Neural progenitor cell (in vitro differentiated cells): ENCODE results near the gene LRP5.

Source experiments
- EZH2 ChIP-seq: fragments of 200-600 bp; sonication (generic); IDR thresholded peaks from 2 replicates; pipeline ENCODE4 v1.6.1; 2017; ENCODE audit warnings: antibody characterized with exemption, mild to moderate bottlenecking, moderate library complexity
- EZH2phosphoT487 ChIP-seq: fragments of 200-600 bp; sonication (generic); IDR thresholded peaks from 2 replicates; pipeline ENCODE4 v1.6.1; 2017; ENCODE audit warnings: antibody characterized with exemption
- TF ChIP-seq, protein P1 (sequence below): fragments of 200-600 bp; sonication (generic); IDR thresholded peaks from 2 replicates; pipeline ENCODE4 v1.5.1; 2017; ENCODE audit warnings: antibody characterized with exemption, mild to moderate bottlenecking

- TF ChIP-seq, protein P1, sequence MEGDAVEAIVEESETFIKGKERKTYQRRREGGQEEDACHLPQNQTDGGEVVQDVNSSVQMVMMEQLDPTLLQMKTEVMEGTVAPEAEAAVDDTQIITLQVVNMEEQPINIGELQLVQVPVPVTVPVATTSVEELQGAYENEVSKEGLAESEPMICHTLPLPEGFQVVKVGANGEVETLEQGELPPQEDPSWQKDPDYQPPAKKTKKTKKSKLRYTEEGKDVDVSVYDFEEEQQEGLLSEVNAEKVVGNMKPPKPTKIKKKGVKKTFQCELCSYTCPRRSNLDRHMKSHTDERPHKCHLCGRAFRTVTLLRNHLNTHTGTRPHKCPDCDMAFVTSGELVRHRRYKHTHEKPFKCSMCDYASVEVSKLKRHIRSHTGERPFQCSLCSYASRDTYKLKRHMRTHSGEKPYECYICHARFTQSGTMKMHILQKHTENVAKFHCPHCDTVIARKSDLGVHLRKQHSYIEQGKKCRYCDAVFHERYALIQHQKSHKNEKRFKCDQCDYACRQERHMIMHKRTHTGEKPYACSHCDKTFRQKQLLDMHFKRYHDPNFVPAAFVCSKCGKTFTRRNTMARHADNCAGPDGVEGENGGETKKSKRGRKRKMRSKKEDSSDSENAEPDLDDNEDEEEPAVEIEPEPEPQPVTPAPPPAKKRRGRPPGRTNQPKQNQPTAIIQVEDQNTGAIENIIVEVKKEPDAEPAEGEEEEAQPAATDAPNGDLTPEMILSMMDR: no peak
- no peak for TF ChIP-seq EZH2
- TF ChIP-seq EZH2phosphoT487: no peak
These were observed 63.4 kb downstream of the LRP5 start for GRCh38 chr11:68375766-68376165.
